ENCODE data around the gene PTH1R. TPM values are rescaled to one million over a fixed set of nuclear protein-coding genes. Genes with fewer than 3 reads are reported as not detected.
A peak's percentile ranks its signal among the peaks of the same experiment; 100 is the strongest.

The PTH1R gene
- total RNA-seq, 1 experiment from 2014 or later, result 1.3 TPM

DNA sequence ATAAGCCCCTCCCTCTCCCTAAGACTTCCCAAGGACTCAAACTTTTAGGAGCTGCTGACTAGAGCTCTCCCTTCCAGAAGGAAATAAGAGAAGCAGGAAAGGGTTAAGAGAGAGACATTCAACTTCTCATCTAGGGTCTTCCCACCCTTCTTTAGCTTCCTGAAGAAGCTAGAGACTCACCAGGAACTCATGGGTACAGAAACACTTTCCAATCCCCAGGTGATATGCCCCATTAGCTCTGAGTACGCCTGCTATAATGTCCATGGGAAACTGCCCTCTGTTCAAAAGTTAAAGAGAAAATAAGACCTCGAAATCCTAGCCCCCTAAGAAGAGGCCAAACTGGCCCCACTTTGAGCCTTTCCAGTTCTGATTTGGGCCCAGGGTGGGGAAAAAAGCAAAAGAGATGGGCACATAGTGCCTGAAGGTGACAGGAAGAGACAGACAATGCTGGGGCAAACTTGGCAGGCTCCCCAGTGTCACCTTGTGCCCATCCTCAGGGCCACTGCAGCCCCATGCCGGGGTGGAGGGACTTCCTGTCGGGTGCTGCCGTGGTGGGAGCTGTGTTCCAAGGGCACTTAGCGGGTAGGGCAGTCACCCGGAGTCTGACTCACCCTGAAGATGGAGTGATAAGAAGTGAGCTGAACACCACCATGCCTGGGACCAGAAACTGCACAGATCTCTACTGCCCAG lies 69.5 kb downstream of the PTH1R start:
- no peak for DNase-seq (ENCODE audit: low read depth)

DNA sequence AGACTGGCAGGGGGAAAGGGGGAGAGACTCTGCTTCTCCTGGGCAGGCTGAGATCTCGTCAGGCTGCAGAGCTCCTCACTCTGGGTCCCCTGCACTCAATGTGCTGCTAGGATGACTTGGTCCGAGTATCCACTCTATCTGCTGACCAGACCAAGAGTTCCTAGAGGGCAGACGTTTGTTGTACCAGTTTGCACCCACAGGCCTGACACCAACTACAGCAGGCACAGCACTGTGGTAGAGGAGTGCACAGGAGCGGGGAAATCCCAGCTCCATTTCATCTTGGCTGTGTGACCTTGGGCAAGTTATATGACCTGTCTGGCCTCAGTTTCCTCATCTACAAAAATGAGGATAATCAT lies 70.0 kb downstream of the PTH1R start:
- DNase-seq (ENCODE audit: low read depth), result no peak

DNA sequence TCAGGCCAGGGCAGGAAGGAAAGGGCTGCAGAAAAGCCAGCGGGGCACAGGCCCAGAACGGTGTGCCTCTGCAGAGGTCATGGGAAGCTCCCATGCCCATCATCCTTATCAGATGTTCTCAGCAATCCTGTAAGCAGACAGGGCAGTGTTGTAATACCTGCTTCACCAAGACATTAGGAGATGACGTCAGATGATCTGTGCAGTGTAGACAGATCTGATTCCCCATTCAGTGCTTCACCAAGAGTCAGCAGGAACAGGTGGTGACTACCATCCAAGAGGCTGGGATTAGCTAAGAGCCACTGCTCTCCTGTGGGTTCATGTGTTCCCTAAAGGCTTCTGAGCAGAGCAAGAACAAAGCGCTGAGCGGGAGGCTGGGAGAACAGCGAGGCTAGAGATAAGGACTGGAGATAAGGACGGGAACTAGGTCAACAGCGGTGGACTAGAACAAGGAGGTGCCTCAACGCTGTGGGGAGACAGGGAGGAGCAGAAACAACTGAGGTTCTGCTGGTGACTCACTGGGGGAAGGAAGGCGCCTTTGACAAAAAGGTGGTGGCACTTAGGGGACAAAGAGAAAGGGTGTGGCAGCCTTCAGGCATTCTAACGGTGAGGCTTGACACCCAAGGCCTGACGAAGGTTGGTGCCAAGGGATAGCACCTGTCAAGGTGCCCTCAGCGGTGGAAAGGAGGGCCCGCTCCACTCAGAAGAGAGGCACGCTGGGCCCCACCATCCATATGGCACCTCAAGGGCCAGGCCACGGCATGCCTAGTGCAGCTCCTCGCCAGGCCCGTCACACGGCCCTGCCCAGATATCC lies 70.7 kb downstream of the PTH1R start:
- peak; percentile 74 for DNase-seq (ENCODE audit: low read depth)

DNA sequence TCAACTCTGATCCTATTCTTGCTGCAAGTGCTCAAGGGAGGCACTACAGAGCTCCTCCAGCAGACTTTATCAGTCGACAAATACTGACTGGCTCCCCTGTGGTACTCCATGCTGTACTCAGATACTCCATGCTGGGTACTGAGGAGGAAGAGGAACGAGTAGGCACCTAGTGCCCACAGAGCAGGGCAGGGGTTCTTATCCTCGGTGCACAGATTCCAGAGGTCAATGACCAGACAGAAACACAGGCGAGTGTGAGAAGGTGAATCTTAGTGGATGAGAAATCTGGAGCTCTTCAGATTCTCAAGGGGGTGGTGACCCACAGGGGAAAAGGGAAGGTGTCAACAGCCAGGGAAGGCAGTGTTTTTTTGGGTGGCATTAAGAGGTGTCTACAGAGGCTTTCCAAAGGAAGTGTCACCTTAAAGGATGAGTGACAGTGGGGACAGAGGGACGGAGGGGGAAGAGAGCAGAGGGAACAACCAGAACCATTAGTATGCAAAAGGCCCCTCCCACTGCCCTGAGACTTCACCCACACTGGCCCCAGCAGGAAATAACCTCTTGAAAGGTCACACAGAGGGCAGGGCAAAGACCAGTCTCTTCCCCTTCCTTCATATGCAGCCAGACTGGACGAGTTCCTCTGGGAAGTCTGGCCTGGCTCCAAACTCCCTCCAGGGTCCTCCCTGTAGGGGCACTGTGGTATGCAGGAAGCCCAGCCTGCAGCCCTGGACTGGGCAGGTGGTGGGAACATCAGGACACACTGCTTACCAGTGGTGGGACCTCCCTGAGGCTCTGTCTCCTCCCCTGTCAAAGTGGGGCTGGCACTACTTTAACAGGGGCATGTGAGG lies 71.5 kb downstream of the PTH1R start:
- no peak for DNase-seq (ENCODE audit: low read depth)

DNA sequence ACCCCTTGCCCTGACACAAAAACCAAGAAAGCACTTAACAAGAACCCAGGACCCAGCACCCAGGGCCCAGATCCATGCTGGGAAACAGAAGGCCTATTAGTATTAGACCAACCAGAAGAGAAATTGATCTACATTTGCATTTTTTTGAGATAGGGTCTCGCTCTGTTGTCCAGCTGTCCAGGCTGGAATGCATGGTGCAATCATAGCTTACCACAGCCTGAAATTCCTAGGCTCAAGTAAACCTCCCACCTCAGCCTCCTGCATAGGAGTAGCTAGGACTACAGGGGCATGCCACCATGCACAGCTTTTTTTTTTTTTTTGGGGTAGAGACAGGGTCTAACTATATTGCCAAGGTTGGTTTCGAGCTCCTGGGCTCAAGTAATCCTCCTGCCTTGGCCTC lies 72.7 kb downstream of the PTH1R start:
- no peak for DNase-seq (ENCODE audit: low read depth)

DNA sequence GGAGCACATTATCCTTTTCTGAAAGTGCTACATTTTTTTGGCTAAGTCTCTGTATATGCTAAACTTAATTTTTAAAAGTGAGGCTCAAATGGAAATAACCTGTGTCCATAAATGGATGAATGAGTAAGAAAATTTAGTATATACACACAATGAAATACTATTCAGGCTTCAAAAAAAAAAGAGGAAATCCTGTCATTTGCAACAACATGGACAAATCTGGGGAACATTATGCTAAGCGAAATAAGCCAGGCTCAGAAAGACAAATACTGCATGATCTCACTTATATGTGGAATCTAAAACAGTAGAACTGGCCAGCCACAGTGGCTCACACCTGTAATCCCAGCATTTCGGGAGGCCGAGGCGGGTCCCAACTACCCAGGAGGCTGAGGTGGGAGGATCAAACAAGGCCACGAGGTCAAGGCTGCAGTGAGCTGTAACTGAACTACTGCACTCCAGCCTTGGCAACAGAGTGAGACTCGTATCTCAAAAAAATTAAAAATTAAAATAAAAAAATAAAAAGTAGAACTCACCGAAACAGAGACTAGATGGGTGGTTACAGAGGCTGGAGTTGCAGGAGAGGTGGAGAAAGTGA lies 73.2 kb downstream of the PTH1R start:
- no peak for DNase-seq (ENCODE audit: low read depth)

DNA sequence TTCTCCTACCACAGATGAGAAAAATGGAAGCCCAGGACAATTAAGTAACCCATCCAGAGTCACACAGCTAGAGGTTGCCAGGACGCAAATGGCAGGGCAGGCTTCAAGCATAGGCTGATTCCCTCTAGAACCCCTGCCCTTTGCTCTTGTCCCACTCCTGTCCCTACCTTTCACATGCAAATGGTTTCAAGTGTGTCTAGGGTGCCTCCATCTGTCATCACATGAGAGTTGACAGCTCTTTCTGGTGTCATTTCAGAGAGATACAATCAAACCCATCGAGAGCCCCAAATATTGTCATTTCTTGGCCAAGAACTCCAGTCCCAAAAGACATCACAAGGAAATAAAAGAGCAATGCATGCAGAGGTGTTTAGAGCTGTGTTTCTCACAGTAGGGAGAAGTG lies 75.3 kb downstream of the PTH1R start:
- no peak for DNase-seq (ENCODE audit: low read depth)

Other genes with a start within 250 kb of the PTH1R start
- gene ALS2CL, start 184.0 kb upstream of the PTH1R start, total RNA-seq (2014; rRNA removed), result 0.23 and 0.96 TPM in 2 replicates
- not detected in 2 replicates for gene TMIE, start 176.3 kb upstream of the PTH1R start, total RNA-seq (2014; rRNA removed)
- not detected in 2 replicates for gene PRSS50, start 159.9 kb upstream of the PTH1R start, total RNA-seq (2014; rRNA removed)
- not detected in 2 replicates for gene MYL3, start 14.3 kb upstream of the PTH1R start, total RNA-seq (2014; rRNA removed)
- gene CCDC12, start 99.0 kb downstream of the PTH1R start, total RNA-seq (2014; rRNA removed), result 25.6 and 31.2 TPM in 2 replicates
- 2.1 and 2.2 TPM in 2 replicates for gene NBEAL2, start 101.9 kb downstream of the PTH1R start, total RNA-seq (2014; rRNA removed)

Measured in LHCN-M2 (cell line).